NCI-H524 (cell line): ENCODE results near the gene SCAPER.
"Not testable (repeated sequence)": the region's sequence is repeated elsewhere in the genome, so short reads cannot be mapped to it uniquely, and the experiment has no call there.

Experiments used
- DNase-seq, 2 experiments: peaks; one replicate each; lab custom pipeline; 2025; lab: John Stamatoyannopoulos, UW

The SCAPER gene

GRCh38 chr15:76913737-76914136 lies 8.6 kb upstream of the SCAPER start:
- DNase-seq: no peak

GRCh38 chr15:76912430-76912829 lies 7.3 kb upstream of the SCAPER start:
- DNase-seq: no peak

GRCh38 chr15:76905855-76906254 lies 715 bp upstream of the SCAPER start:
- peak in 1 of 2 experiments; percentile 79 for DNase-seq

GRCh38 chr15:76904461-76905012 lies 603 bp downstream of the SCAPER start:
- peak; percentile 62 to 74 for DNase-seq

GRCh38 chr15:76903251-76903681 lies 1.9 kb downstream of the SCAPER start:
- DNase-seq: peak; percentile 43 to 59

GRCh38 chr15:76901965-76902364 lies 3.2 kb downstream of the SCAPER start:
- no peak for DNase-seq

- DNase-seq: not testable (repeated sequence)
Observed at GRCh38 chr15:76899931-76900310, 5.2 kb downstream of the SCAPER start.

- DNase-seq: not testable (repeated sequence)
Observed at GRCh38 chr15:76899176-76899930, 5.8 kb downstream of the SCAPER start.

GRCh38 chr15:76898102-76898501 lies 7.0 kb downstream of the SCAPER start:
- no peak for DNase-seq

GRCh38 chr15:76894174-76894573 lies 11.0 kb downstream of the SCAPER start:
- DNase-seq: no peak

GRCh38 chr15:76892836-76893235 lies 12.3 kb downstream of the SCAPER start:
- not testable (repeated sequence) for DNase-seq

- DNase-seq: not testable (repeated sequence)
Observed at GRCh38 chr15:76887280-76888141, 17.6 kb downstream of the SCAPER start.

- no peak for DNase-seq
Observed at GRCh38 chr15:76885212-76885611, 19.9 kb downstream of the SCAPER start.

GRCh38 chr15:76875911-76876310 lies 29.2 kb downstream of the SCAPER start:
- no peak for DNase-seq

GRCh38 chr15:76873066-76873465 lies 32.1 kb downstream of the SCAPER start:
- DNase-seq: not testable (repeated sequence)

- no peak for DNase-seq
Observed at GRCh38 chr15:76871930-76872329, 33.2 kb downstream of the SCAPER start.

- no peak for DNase-seq
Observed at GRCh38 chr15:76868740-76869139, 36.4 kb downstream of the SCAPER start.

GRCh38 chr15:76866716-76867321 lies 38.3 kb downstream of the SCAPER start:
- peak; percentile 9 to 47 for DNase-seq

GRCh38 chr15:76866008-76866407 lies 39.1 kb downstream of the SCAPER start:
- no peak for DNase-seq

GRCh38 chr15:76865548-76865991 lies 39.6 kb downstream of the SCAPER start:
- DNase-seq: no peak

GRCh38 chr15:76864586-76864985 lies 40.6 kb downstream of the SCAPER start:
- DNase-seq: no peak

GRCh38 chr15:76863693-76864092 lies 41.4 kb downstream of the SCAPER start:
- DNase-seq: peak in 1 of 2 experiments; percentile 38
